Left ventricle myocardium superior (tissue), 1 donor: ENCODE results near the gene DEPDC1B. TPM values are rescaled to one million over a fixed set of nuclear protein-coding genes. Genes with fewer than 3 reads are reported as not detected.
"Not testable (repeated sequence)": the region's sequence is repeated elsewhere in the genome, so short reads cannot be mapped to it uniquely, and the experiment has no call there.

Source experiments
- ATAC-seq: fragments of 200-7000 bp; cut with Tn5 transposase; one replicate; pipeline ENCODE4 v1.9.1; 2020; ENCODE audit warnings: mild to moderate bottlenecking, moderate library complexity
- DNase-seq: peaks from one replicate; pipeline ENCODE4 v3.0.0-alpha.2; 2020
- intact Hi-C: fragments of 100-400 bp; cut with micrococcal nuclease; formaldehyde crosslinking; loops from one replicate; pipeline ENCODE4 v1.11.0; 2022
- total RNA-seq: library from RNA; stranded (reverse); fragmentation: NEBNext Ultra II Directional; extraction: Animal tissue kit (Norgen Biotek cat#: 25700); gene quantifications from one replicate; pipeline ENCODE4 v1.2.1, GENCODE V29; 2021
- donor health status: DM: no; HTN: yes; CAD: no; lungs with severe emphysema.

Gene DEPDC1B
- total RNA-seq, 1 donor from 2014 or later = 0.15 TPM

- intact Hi-C loops = no loop called here
- DNase-seq = no peak
These were observed 101.5 kb downstream of the DEPDC1B start for GRCh38 chr5:60598424-60598823.

GRCh38 chr5:60597572-60598320, 102.2 kb downstream of the DEPDC1B start:
- ATAC-seq (no peak), DNase-seq (no peak)
- intact Hi-C loops = no loop called here

More at GRCh38 chr5:60598424-60598823, 101.5 kb downstream of the DEPDC1B start:
- ATAC-seq = no peak

GRCh38 chr5:60594715-60595477, 105.1 kb downstream of the DEPDC1B start:
- no peak for DNase-seq
- ATAC-seq = no peak
- intact Hi-C loops = no loop called here

GRCh38 chr5:60590172-60590571, 109.8 kb downstream of the DEPDC1B start:
- no peak for DNase-seq
- intact Hi-C loops = no loop called here
- no peak for ATAC-seq

- ATAC-seq, intact Hi-C loops, DNase-seq: not testable (repeated sequence)
These were observed 112.7 kb downstream of the DEPDC1B start for GRCh38 chr5:60587312-60587711.

- ATAC-seq = no peak
- intact Hi-C loops = no loop called here
- DNase-seq = no peak
These were observed 113.6 kb downstream of the DEPDC1B start for GRCh38 chr5:60586307-60586901.

DNA sequence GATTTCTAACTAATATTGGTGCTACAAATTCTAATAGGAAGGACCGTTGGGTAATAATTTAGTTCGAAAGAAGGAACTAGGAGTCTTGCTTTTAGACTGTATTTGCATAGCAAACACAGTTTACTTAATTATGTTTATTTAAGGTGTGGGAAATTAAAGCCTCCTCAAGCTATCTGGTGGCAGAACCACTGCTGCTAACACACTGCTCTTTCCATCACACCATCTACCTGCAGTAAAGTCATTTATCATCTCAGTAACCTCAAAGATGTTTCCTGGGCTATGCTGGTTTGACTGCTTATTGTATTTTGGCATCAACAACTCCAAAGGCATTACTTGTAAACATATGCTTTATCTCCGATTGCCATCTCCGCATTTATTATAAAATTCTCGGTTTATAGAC, 114.3 kb downstream of the DEPDC1B start:
- intact Hi-C loops = no loop called here
- ATAC-seq (no peak), DNase-seq (no peak)

GRCh38 chr5:60584304-60584703, 115.7 kb downstream of the DEPDC1B start:
- intact Hi-C loops = no loop called here
- no peak for ATAC-seq
- DNase-seq = no peak

- ATAC-seq = no peak
- intact Hi-C loops = no loop called here
- DNase-seq = no peak
These were observed 116.3 kb downstream of the DEPDC1B start for GRCh38 chr5:60583616-60584015.

DNA sequence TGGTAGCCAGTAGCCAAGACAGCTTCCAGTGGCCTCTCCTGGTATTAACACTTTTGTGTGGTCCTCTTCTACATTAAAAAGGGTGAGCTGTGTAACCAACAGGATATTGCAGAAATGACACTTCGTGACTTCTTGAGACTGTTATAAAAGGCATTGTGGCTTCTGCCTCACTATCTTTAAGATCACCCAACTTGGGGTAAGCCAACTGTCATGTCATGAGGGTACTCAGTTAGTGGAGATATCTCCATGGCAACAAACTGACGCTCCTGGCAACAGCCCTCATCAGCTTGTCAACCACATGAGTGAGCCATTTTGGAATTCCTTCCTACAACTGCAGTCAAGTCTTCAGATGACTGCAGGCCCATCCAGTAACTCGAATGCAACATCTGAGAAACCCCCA, 121.7 kb downstream of the DEPDC1B start:
- intact Hi-C loops = no loop called here
- ATAC-seq (no peak), DNase-seq (no peak)

DNA sequence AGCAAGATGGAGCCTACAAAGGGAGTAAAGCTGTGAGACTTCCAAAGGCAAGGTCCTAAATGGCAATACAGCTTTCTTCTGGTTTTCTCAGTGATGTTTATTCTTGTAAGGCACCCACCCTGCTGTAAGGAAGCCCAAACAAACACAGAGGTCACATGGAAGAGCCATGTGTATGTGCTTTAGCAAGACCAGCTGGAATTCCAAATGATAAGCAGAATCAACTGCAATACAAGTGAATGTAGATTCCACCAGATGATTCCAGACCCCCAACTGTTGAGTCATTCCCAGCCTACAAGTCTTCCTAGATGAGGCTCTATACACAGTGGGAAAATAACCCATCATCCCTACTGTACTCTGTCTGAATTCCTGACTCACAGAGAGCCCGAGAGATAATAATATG, 122.8 kb downstream of the DEPDC1B start:
- DNase-seq (no peak), ATAC-seq (no peak)
- intact Hi-C loops = no loop called here

DNA sequence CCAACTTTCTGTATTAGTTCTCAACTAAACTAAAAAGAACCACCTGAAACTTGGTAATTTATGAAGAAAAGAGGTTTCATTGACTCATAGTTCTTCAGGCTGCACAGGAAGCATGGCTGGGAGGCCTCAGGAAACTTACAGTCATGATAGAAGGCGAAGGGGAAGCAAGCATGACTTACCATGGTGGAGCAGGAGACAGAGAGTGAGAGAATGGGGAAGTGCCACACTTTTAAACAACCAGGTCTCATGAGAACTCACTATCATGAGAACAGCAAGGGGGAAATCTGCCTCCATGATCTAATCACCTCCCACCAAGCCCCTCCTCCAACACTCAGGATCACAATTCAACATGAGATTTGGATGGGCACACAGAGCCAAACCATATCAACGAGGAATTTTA, 123.5 kb downstream of the DEPDC1B start:
- ATAC-seq (no peak), DNase-seq (no peak)
- intact Hi-C loops = no loop called here

DNA sequence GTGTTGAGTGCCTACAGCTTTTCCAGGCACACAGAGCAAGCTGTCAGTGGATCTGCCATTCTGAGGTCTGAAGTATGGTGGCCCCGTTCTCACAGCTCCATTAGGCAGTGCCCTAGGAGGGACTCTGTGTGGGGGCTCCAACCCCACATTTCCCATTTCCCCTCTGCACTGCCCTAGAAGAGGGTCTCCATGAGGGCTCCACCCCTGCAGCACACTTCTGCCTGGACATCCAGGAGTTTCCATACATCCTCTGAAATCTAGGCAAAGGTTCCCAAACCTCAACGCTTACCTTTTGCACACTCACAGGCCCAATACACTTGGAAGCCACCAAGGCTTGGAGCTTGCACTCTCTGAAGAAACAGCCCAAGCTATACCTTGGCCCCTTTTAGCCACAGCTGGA, 131.3 kb downstream of the DEPDC1B start:
- DNase-seq = no peak
- no peak for ATAC-seq
- intact Hi-C loops = no loop called here

DNA sequence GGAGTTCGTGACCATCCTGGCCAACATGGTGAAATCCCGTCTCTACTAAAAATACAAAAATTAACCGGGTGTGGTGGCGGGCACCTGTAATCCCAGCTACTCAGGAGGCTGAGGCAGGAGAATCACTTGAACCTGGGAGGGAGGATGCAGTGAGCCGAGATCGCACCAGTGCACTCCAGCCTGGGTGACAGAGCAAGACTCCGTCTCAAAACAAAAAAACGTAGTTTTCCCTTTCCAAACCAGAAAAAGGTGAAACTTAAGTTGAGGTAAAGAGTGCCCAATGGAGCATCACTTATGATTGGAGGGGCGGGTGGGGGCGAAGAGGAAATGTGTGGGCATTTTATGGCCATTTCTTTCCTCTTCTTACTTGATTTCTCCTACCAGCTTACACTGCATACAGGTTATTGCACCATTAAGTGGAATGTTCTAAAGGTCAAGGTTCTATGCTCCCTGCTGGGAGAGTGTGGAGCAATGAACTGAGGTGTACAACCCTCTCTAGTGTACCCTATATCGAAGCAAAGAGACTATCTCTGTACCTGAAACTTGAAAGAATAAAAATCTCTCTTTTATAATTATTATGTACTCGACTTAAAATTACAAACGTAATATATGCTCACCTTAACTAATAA, 136.2 kb downstream of the DEPDC1B start:
- DNase-seq = no peak
- no peak for ATAC-seq
- intact Hi-C loops = no loop called here

DNA sequence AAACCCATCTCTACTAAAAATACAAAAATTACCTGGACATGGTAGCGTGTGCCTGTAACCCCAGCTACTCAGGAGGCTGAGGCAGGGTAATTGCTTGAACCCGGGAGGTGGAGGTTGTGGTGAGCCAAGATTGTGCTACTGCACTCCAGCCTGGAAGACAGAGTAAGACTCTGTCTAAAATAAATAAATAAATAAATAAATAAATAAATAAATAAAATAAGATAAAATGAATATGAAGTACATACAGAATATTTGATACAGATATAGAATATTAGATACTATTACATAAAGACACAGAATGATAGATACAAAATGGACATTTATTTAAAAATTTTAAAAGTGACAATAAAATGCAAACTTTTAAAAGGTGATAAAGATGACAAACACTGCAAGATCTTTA, 146.7 kb downstream of the DEPDC1B start:
- ATAC-seq, DNase-seq, intact Hi-C loops: not testable (repeated sequence)

DNA sequence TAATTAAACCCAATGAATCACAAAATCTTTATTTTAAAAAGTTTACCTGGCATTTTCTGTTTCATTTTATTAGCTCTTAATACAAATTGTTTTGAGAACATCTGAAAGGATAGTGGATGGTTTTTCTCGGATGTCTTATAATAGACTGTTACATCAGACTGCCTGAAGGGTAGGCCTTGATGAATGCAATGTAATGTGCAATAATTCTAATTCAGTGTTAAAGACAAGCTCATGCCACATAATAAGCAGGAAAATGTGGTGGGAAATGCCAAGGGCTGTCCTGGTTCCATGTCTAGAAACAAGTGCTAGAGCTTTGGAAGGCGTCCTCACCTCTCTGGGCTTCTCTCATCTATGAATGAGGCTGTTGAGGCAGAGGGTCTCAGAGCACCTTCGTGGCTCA, 148.1 kb downstream of the DEPDC1B start:
- DNase-seq (no peak), ATAC-seq (no peak)
- intact Hi-C loops = no loop called here

DNA sequence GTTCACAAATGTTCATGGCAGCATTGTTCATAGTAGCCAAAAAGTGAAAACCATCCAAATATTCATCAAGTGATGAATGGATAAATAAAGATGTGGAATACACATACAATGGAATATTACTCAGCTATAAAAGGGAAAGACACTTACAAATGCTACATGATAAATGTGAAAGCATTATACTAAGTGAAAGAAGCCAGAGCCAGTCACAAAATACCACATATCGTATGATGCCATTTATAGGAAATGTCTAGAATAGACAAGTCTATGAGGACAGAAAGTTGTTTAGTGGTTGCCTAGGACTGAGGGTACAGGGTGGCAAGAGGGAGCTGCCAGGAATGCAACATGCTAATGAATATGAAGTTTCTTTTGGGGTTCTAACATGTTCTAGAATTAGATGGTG, 148.7 kb downstream of the DEPDC1B start:
- no peak for DNase-seq
- intact Hi-C loops = no loop called here
- ATAC-seq = no peak

GRCh38 chr5:60550311-60550710, 149.7 kb downstream of the DEPDC1B start:
- intact Hi-C loops = no loop called here
- ATAC-seq = no peak
- DNase-seq = no peak

GRCh38 chr5:60549841-60550240, 150.1 kb downstream of the DEPDC1B start:
- intact Hi-C loops = no loop called here
- no peak for DNase-seq
- no peak for ATAC-seq
